Stimulated activated CD4-positive, alpha-beta T cell treated with anti-CD3 and anti-CD28 coated beads, Interleukin-4, amount 100 ng/mL, for 48 hours (primary cell): ENCODE data around the gene ELP6.

Experiments used
- DNase-seq, 2 donors: peaks; one replicate each; pipeline ENCODE4 v3.0.0-alpha.2; 2020; ENCODE audit warnings: low read depth in 2 of 2

The ELP6 gene

GRCh38 chr3:47513125-47513929, at the start of gene ELP6:
TSS of gene ELP6 (minus strand) at chr3:47513712. CDS start at chr3:47513590, 122 bp downstream.
- peak; percentile 97 for DNase-seq

- DNase-seq, result no peak
Measured at GRCh38 chr3:47556351-47556750, 42.8 kb upstream of the ELP6 start.

GRCh38 chr3:47554335-47554734, 40.8 kb upstream of the ELP6 start:
- DNase-seq, result no peak

GRCh38 chr3:47553407-47553806, 39.9 kb upstream of the ELP6 start:
- no peak for DNase-seq

- no peak for DNase-seq
Measured at GRCh38 chr3:47542471-47543173, 29.1 kb upstream of the ELP6 start.

GRCh38 chr3:47541583-47542108, 28.1 kb upstream of the ELP6 start:
- DNase-seq, result no peak

- DNase-seq, result no peak
Measured at GRCh38 chr3:47540281-47540680, 26.8 kb upstream of the ELP6 start.

- no peak for DNase-seq
Measured at GRCh38 chr3:47536967-47537366, 23.5 kb upstream of the ELP6 start.

GRCh38 chr3:47536221-47536891, 22.8 kb upstream of the ELP6 start:
- DNase-seq, result no peak

- no peak for DNase-seq
Measured at GRCh38 chr3:47533996-47534454, 20.5 kb upstream of the ELP6 start.

GRCh38 chr3:47533481-47533880, 20.0 kb upstream of the ELP6 start:
- no peak for DNase-seq

GRCh38 chr3:47527952-47528725, 14.6 kb upstream of the ELP6 start:
- no peak for DNase-seq

GRCh38 chr3:47525617-47526016, 12.1 kb upstream of the ELP6 start:
- no peak for DNase-seq

GRCh38 chr3:47523310-47524073, 10.0 kb upstream of the ELP6 start:
- no peak for DNase-seq

GRCh38 chr3:47522082-47522987, 8.8 kb upstream of the ELP6 start:
- peak; percentile 66 to 72 for DNase-seq

GRCh38 chr3:47520756-47521155, 7.2 kb upstream of the ELP6 start:
- no peak for DNase-seq

GRCh38 chr3:47517937-47518336, 4.4 kb upstream of the ELP6 start:
- DNase-seq, result no peak

- DNase-seq, result no peak
Measured at GRCh38 chr3:47515864-47516319, 2.4 kb upstream of the ELP6 start.

- no peak for DNase-seq
Measured at GRCh38 chr3:47515100-47515499, 1.6 kb upstream of the ELP6 start.
